ENCODE results near the gene SLC35F3.

GRCh38 chr1:233998891-233999290 lies 94.4 kb downstream of the SLC35F3 start:
- TF ChIP-seq REST (IDR thresholded peaks at IDR 0.05) (no peak), CTCF (IDR thresholded peaks at IDR 0.05; ENCODE audit: low read depth, low read length, missing input control) (no peak), SP1 (IDR thresholded peaks at IDR 0.05) (no peak), ATF3 (IDR thresholded peaks at IDR 0.05) (no peak), GABPA (IDR thresholded peaks at IDR 0.05 in 1 of 2, conservative IDR thresholded peaks at IDR 0.05 in 1 of 2) (no peak), JUND (IDR thresholded peaks at IDR 0.05) (no peak), RXRA (IDR thresholded peaks at IDR 0.05) (no peak), MAX (IDR thresholded peaks at IDR 0.05) (no peak), TAF1 (conservative IDR thresholded peaks at IDR 0.05) (no peak), RAD21 (IDR thresholded peaks at IDR 0.05) (no peak)
